Endothelial cell of umbilical vein (primary cell): ENCODE measurements around the gene EPS8. TPM values are rescaled to one million over a fixed set of nuclear protein-coding genes. Genes with fewer than 3 reads are reported as not detected.

Experiments used
- BruUV-seq: library from RNA; stranded (reverse); fragments of 400-500 nt; replicated peaks from 2 replicates; lab custom pipeline; 2021; lab: Mats Ljungman, UMichigan
- CTCF ChIA-PET: fragments of 300-600, 350-600 bp; sonication (Branson Sonifier 250); formaldehyde crosslinking; loops from one replicate; lab custom pipeline; 2021; ENCODE audit warnings: antibody characterized with exemption, inconsistent platforms; lab: Charles Lee
- POLR2A ChIA-PET: fragments of 300-600, 350-600 bp; sonication (Branson Sonifier 250); formaldehyde crosslinking; loops from one replicate; lab custom pipeline; 2021; ENCODE audit warnings: antibody characterized with exemption, inconsistent platforms; lab: Charles Lee
- DNase-seq: peaks from one replicate; pipeline ENCODE4 v3.0.0-alpha.2; 2011; ENCODE audit warnings: low read depth, low spot score
- FAIRE-seq: peaks from 2 replicates; lab custom pipeline; 2011; peaks lifted over from hg19 to GRCh38; lab: Jason Lieb, UNC
- H2AFZ ChIP-seq: 2 replicates; pipeline ENCODE4 v1.6.0; 2012; ENCODE audit warnings: low read depth, low read length, control low read depth, inconsistent platforms
- H3K27ac ChIP-seq: 2 replicates; pipeline ENCODE4 v1.5.1; 2011; ENCODE audit warnings: low read depth, mild to moderate bottlenecking, control low read depth, low read length, moderate library complexity; ENCODE audit not compliant: insufficient read depth
- H3K27me3 ChIP-seq, 2 experiments: 2 replicates each; pipeline versions ENCODE4 v1.6.0 to v1.6.1; 2011; ENCODE audit warnings: low read length in 2 of 2, mixed read lengths in 1 of 2; ENCODE audit not compliant: control insufficient read depth in 2 of 2, insufficient read depth in 2 of 2
- H3K36me3 ChIP-seq, 2 experiments: 2 replicates in 1 of 2; 3 replicates in 1 of 2; pipeline ENCODE4 v1.5.1; 2011; ENCODE audit warnings: low read length in 2 of 2, mild to moderate bottlenecking in 1 of 2, moderate library complexity in 1 of 2; ENCODE audit not compliant: control insufficient read depth in 2 of 2, insufficient read depth in 2 of 2; ENCODE audit errors: extremely low read depth in 1 of 2
- H3K4me1 ChIP-seq: 3 replicates; pipeline ENCODE4 v1.5.1; 2011; ENCODE audit warnings: mild to moderate bottlenecking, low read length; ENCODE audit not compliant: control insufficient read depth, insufficient read depth; ENCODE audit errors: extremely low read depth
- H3K4me2 ChIP-seq: 2 replicates; pipeline ENCODE4 v1.6.1; 2011; ENCODE audit warnings: low read length, control low read depth, mixed read lengths; ENCODE audit not compliant: insufficient read depth
- H3K4me3 ChIP-seq, 3 experiments: fragments of 200-600 bp in 1 of 3; sonication (generic), shearing (Covaris generic) in 1 of 3; replicated peaks in 1 of 3; 2 replicates each; pipeline ENCODE4 v1.5.1; 2011 to 2016; ENCODE audit warnings: control low read depth in 3 of 3, low read length in 3 of 3, mild to moderate bottlenecking in 2 of 3, inconsistent platforms in 1 of 3, low read depth in 1 of 3, moderate library complexity in 1 of 3; ENCODE audit not compliant: insufficient read depth in 1 of 3
- H3K79me2 ChIP-seq: 2 replicates; pipeline ENCODE4 v1.6.0; 2012; ENCODE audit warnings: low read length, inconsistent platforms; ENCODE audit not compliant: control insufficient read depth, insufficient read depth
- H3K9ac ChIP-seq: replicated peaks from 2 replicates; pipeline ENCODE3; 2011; ENCODE audit warnings: low read length, control low read depth; ENCODE audit not compliant: insufficient read depth; ENCODE audit errors: extremely low read depth
- H3K9me1 ChIP-seq: replicated peaks from 3 replicates; pipeline ENCODE4 v1.6.0; 2011; ENCODE audit warnings: mild to moderate bottlenecking, low read length; ENCODE audit not compliant: control insufficient read depth, insufficient read depth; ENCODE audit errors: extremely low read depth
- H3K9me3 ChIP-seq: replicated peaks from 2 replicates; pipeline ENCODE4 v1.5.1; 2012; ENCODE audit warnings: low read length, inconsistent platforms; ENCODE audit not compliant: control insufficient read depth, insufficient read depth
- H4K20me1 ChIP-seq: replicated peaks from 2 replicates; pipeline ENCODE3; 2011; ENCODE audit warnings: mild to moderate bottlenecking, low read length; ENCODE audit not compliant: control insufficient read depth, insufficient read depth; ENCODE audit errors: extremely low read depth
- CTCF ChIP-seq, 2 donors: IDR thresholded peaks; 1 replicate in 1 of 2; 2 replicates in 1 of 2; pipeline ENCODE4 v1.5.1; 2011; ENCODE audit warnings: low read length in 2 of 2, mild to moderate bottlenecking in 2 of 2, moderate library complexity in 2 of 2, control low read depth in 1 of 2, inconsistent platforms in 1 of 2, low read depth in 1 of 2; ENCODE audit not compliant: insufficient read depth in 1 of 2; ENCODE audit errors: extremely low read depth in 1 of 2
- EZH2 ChIP-seq: IDR thresholded peaks from 2 replicates; pipeline ENCODE4 v1.6.1; 2012; ENCODE audit warnings: borderline replicate concordance, low read depth, mild to moderate bottlenecking, moderate library complexity, low read length, inconsistent platforms; ENCODE audit not compliant: severe bottlenecking
- FOS ChIP-seq: IDR thresholded peaks from 2 replicates; pipeline ENCODE4 v1.6.1; 2011; ENCODE audit warnings: mild to moderate bottlenecking, low read length, moderate library complexity, borderline replicate concordance; ENCODE audit not compliant: insufficient read depth
- GATA2 ChIP-seq: IDR thresholded peaks from 2 replicates; pipeline ENCODE4 v1.7.0; 2011; ENCODE audit warnings: low read depth, mild to moderate bottlenecking, moderate library complexity, mixed read lengths, low read length; ENCODE audit not compliant: insufficient read length, insufficient read depth
- JUN ChIP-seq: IDR thresholded peaks from 2 replicates; pipeline ENCODE4 v1.6.1; 2011; ENCODE audit warnings: borderline replicate concordance, low read depth; ENCODE audit not compliant: insufficient read length, insufficient read depth
- MAX ChIP-seq: IDR thresholded peaks from 2 replicates; pipeline ENCODE4 v1.6.1; 2011; ENCODE audit not compliant: insufficient read depth, insufficient read length
- MYC ChIP-seq: IDR thresholded peaks from one replicate; pipeline ENCODE4 v1.6.1; 2011; ENCODE audit warnings: mild to moderate bottlenecking, low read depth, low read length
- POLR2A ChIP-seq: IDR thresholded peaks from 2 replicates; pipeline ENCODE4 v1.6.1; 2012; ENCODE audit warnings: low read depth, mild to moderate bottlenecking, control low read depth, low read length
- POLR2AphosphoS5 ChIP-seq: IDR thresholded peaks from 2 replicates; pipeline ENCODE4 v1.6.1; 2012; ENCODE audit warnings: low read depth, mild to moderate bottlenecking, control low read depth, low read length, moderate library complexity; ENCODE audit not compliant: insufficient read depth
- dilution Hi-C: fragments of 300-500 bp; cut with MboI; formaldehyde crosslinking; loops from one replicate; pipeline ENCODE4 v1.15.0; 2019; ENCODE audit warnings: low sequenced_read_pairs; ENCODE audit not compliant: extremely low pct_ligation_motif_present
- intact Hi-C: fragments of 100-400 bp; cut with micrococcal nuclease; formaldehyde crosslinking; loops from one replicate; pipeline ENCODE4 v1.10.0; 2022
- polyA plus RNA-seq, 4 experiments: library from polyadenylated mRNA; depleted of rRNA in 3 of 4; stranded (reverse) in 3 of 4; unstranded in 1 of 4; fragments of >200 nt; gene quantifications; 2 replicates each; pipeline versions ENCODE4 v1.2.1 to v1.2.3, GENCODE V29; 2011 to 2012; ENCODE audit warnings: missing spikeins in 1 of 4
- total RNA-seq: library from RNA; stranded (reverse); gene quantifications from 2 replicates; pipeline ENCODE4 v1.2.3, GENCODE V29; 2021

Gene EPS8
- total and polyA plus RNA-seq, 2 donors (not counting 3 experiments of a cell fraction or from before 2014, with no cell fraction given) = 8.4 to 11.9 TPM

- Histone ChIP-seq H3K9me1 (no peaks in the 10 kb centered on the region), H3K4me3 (no peak overlapping the region), H3K27ac (no peak overlapping the region), H3K27me3 (no peaks in the 10 kb centered on the region), H4K20me1 (no peaks in the 10 kb centered on the region), H3K36me3 (no peaks in the 10 kb centered on the region), H3K4me2 (no peak overlapping the region), H3K79me2 (peaks cover under 1% of the 10 kb centered on the region), H3K4me1 (peaks cover 18% of the 10 kb centered on the region), H3K9me3 (no peaks in the 10 kb centered on the region), H2AFZ (no peak overlapping the region), H3K9ac (no peak overlapping the region)
- DNase-seq (no peak), FAIRE-seq (no peak)
- CTCF ChIA-PET = no interaction called here
- dilution Hi-C loops (no loop called here), intact Hi-C loops (no loop called here)
- TF ChIP-seq FOS = no peak
- TF ChIP-seq MYC = no peak
- TF ChIP-seq MAX = no peak
- no peak for TF ChIP-seq EZH2
- TF ChIP-seq JUN = no peak
- no peak for TF ChIP-seq POLR2A
- no peak for TF ChIP-seq GATA2
- no peak for TF ChIP-seq POLR2AphosphoS5
- no peak for TF ChIP-seq CTCF (IDR thresholded peaks at IDR 0.05; ENCODE audit: extremely low read depth in 1 of 2, insufficient read depth in 1 of 2, low read depth in 1 of 2, low read length in 2 of 2)
- POLR2A ChIA-PET = no interaction called here
- BruUV-seq = no TSS peak
Observed at GRCh38 chr12:15782667-15783066, 6.5 kb downstream of the EPS8 start.
